H1 (cell line): ENCODE measurements around the gene ASZ1. TPM values are rescaled to one million over a fixed set of nuclear protein-coding genes. Genes with fewer than 3 reads are reported as not detected.

Experiments used
- CHD1 ChIP-seq: IDR thresholded peaks from 2 replicates; pipeline ENCODE4 v1.6.1; 2012; ENCODE audit warnings: low read depth, low read length, improper control_type of control experiment
- EZH2 ChIP-seq: fragments of 200-600 bp; sonication (generic); IDR thresholded peaks from 2 replicates; pipeline ENCODE4 v1.7.1; 2012; ENCODE audit warnings: low read depth, mild to moderate bottlenecking, moderate library complexity, low read length, inconsistent platforms; ENCODE audit not compliant: severe bottlenecking
- PHF8 ChIP-seq: fragments of 200-600 bp; sonication (generic); conservative IDR thresholded peaks from 2 replicates; pipeline ENCODE4 v1.7.1; 2012; ENCODE audit warnings: low read depth, mild to moderate bottlenecking, inconsistent platforms, low read length, moderate library complexity
- SAP30 ChIP-seq: fragments of 300-600 bp; sonication (generic); IDR thresholded peaks from 2 replicates; pipeline ENCODE4 v1.7.1; 2012; ENCODE audit warnings: low read length, moderate library complexity, mild to moderate bottlenecking, inconsistent platforms; ENCODE audit not compliant: insufficient read depth, insufficient replicate concordance
- SIN3A ChIP-seq, 2 experiments: IDR thresholded peaks in 1 of 2; conservative IDR thresholded peaks in 1 of 2; 2 replicates each; pipeline ENCODE4 v1.6.1; 2011 to 2012; ENCODE audit warnings: low read length in 2 of 2, improper control_type of control experiment in 1 of 2, low read depth in 1 of 2, mild to moderate bottlenecking in 1 of 2
- polyA plus RNA-seq, 7 experiments: library from polyadenylated mRNA; depleted of rRNA in 3 of 7; stranded (reverse) in 5 of 7; unstranded in 2 of 7; fragments of >200 nt in 5 of 7; fragments of 200-250 nt in 2 of 7; gene quantifications; 1 replicate in 5 of 7; 2 replicates in 1 of 7; 4 replicates in 1 of 7; pipeline versions ENCODE4 v1.2.1 to v1.2.3, GENCODE V29; 2011 to 2013; ENCODE audit warnings: missing spikeins in 2 of 7, mixed read lengths in 2 of 7
- total RNA-seq: library from RNA; stranded (reverse); fragmentation: NEBNext Ultra II Directional; extraction: Animal tissue kit (Norgen Biotek cat#: 25700); gene quantifications from 2 replicates; pipeline ENCODE4 v1.2.1, GENCODE V29; 2021

Gene ASZ1
- total and polyA plus RNA-seq, 2 of the 8 experiments (the other 6 are each of a cell fraction or from before 2014, with no cell fraction given): not detected

DNA sequence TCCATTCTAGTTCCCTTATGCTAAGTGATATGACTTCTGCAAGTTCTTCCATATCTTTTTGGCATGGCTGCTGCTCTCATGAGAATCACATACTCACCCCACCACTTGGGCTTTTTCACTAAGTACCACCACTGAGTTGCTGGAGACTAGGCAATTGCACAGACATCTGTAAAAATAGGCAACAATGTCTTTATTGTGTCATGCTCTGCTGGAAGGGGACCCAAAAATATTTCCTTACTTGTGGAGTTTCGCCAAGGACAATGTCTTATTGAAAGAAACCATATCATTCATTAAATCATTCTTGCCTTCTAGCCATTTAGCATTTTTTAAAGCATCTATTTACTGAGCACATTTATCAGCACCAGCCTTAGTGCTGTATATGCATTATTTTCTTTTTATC, 17.4 kb upstream of the ASZ1 start (continued):
- no peak for TF ChIP-seq EZH2
- no peak for TF ChIP-seq CHD1
- TF ChIP-seq PHF8: no peak
- TF ChIP-seq SAP30: no peak
- TF ChIP-seq SIN3A (conservative IDR thresholded peaks at IDR 0.05 in 1 of 2, IDR thresholded peaks at IDR 0.05 in 1 of 2; ENCODE audit: low read depth in 1 of 2, low read length in 2 of 2): no peak
